ENCODE measurements around the gene MAP3K5.

The MAP3K5 gene

DNA sequence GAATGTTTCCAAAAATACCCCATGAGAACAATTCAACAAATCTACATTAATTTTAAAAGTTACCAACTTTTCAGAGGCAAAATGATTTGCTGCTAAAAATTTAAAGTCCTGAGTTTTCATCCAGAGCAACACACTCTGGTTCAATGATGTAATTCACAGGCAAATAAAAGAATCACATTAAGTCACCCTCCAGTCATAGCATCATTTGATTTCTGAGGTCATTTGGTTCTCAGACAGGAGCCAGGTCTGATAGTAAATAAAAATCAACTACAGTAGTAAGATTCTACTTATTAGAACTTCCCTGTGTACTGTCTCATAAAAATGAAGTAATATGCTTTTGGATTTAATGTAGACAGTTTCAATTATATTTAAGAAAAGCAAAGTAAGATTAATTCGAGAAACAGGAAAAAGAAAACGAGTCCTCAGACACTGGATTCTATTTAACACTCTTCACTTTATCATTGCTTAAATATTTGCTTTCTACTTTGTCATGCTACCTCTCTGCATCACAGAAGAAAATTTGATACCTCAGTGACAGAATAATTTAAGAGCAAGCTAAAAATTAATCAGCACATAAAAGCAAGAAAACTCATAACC is 267.8 kb downstream of the MAP3K5 start:
- no peak for DNase-seq (ENCODE audit: low read depth in 4 of 4, low spot score in 1 of 4)

DNA sequence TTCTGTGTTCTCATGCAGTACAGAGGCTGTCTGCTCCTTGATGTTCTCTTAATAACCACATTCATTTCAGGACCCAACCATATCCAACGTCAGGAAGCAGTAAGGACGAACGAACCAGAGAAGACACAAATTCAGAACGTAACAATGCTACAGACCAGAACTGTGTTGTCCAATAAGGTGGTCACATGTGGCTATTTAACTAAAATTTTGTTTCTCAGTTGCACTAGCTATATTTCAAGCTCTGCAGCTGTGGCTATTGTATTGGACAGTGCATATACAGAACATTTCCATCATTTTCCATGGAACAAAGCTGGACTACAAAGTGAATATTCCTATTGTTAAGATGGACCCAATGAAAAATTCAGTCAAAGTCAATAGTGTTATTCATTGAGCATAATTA is 269.1 kb downstream of the MAP3K5 start:
- no peak for DNase-seq (ENCODE audit: low read depth in 4 of 4, low spot score in 1 of 4)

DNA sequence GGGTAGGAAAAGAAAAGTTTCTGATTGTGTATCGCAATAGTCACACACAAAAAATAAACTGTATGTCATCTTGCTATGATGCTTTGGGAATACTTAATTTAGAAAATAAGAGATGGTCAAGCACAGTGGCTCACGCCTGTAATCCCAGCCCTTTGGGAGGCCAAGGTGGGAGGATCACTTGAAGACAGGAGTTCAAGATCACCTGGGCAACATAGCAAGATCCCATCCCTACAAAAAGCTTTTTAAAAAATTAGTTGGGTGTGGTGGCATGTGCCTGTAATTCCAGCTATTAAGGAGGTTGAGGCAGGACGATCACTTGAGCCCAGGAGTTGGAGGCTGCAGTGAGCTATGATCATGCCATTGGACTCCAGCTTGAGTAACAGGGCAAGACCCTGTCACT is 269.6 kb downstream of the MAP3K5 start:
- DNase-seq (ENCODE audit: low read depth in 4 of 4, low spot score in 1 of 4) = no peak

DNA sequence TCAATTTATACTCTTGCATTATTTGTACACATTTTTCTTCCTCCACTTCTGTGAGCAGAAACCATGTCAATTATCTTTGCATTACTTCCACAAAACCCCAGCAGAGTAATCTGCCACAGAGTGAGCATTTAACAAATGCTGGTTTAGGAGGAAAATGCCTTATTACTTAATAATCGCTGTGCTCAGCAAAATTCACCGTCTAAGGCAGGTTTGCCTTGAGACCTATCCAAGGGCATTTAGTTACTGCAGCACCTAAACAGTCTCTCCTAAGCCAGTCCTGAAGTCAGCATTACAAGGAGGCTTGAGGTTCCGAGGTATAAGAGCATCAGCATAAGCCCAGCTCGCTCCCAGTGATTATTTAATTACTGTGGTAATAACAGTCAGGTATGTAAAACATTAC is 270.4 kb downstream of the MAP3K5 start:
- no peak for DNase-seq (ENCODE audit: low read depth in 4 of 4, low spot score in 1 of 4)

DNA sequence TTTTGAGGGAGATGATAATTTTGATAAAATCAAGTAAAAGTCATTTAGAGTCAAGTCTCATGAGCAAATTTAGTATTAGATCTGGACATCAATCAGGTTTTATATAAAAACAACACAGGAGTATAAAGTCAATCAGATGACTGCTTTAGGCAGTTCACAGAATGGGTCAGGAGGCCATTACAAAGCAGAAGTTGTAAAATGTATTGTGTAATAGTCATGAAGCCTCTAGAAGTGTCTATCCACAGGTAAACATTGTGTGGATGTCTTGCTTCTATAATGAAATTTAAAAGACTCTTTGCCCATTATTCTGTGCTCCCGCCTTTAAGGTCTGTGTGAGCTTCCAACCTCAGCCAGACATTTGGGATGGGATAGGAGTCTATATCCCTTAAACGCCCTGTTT is 270.9 kb downstream of the MAP3K5 start:
- no peak for DNase-seq (ENCODE audit: low read depth in 4 of 4, low spot score in 1 of 4)

DNA sequence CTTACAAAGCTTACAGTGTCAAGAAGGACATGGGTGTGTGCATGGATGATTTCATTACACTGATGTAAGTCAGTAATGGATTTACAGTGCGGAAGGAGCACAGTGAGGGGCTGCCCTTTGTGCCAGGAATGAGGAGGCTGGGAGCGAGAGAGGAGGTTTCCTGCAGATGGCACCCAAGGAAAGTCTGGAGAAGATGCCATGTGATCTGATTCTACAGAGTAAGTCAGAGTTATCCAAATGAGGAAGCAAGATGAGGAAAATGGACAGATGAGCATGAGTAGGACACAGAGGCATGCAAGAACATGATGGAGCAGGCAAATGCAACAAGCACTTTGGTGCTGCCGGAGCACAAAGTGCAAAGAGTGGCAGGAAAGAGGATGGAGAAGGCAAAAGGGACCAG is 271.8 kb downstream of the MAP3K5 start:
- DNase-seq (ENCODE audit: low read depth in 4 of 4, low spot score in 1 of 4) = no peak

DNA sequence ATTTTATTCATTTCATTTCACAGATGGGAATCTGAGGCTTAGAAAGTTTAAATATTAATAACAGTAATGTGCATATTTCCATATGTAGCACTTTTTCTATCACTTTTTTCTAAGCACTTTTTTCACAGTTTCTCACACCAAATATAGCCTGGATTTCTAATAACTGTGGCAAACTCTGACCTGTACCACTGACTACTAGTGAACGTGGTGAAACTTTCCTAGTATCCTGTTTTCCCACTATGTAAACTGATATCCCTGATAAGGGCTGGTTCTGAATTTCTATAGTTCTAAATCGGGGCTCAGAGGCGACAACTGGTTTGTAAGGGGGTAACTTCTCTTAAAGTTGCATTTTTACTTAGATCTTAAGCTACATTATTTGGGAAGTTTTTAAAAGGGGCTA is 274.7 kb downstream of the MAP3K5 start:
- DNase-seq (ENCODE audit: low read depth in 4 of 4, low spot score in 1 of 4) = no peak

DNA sequence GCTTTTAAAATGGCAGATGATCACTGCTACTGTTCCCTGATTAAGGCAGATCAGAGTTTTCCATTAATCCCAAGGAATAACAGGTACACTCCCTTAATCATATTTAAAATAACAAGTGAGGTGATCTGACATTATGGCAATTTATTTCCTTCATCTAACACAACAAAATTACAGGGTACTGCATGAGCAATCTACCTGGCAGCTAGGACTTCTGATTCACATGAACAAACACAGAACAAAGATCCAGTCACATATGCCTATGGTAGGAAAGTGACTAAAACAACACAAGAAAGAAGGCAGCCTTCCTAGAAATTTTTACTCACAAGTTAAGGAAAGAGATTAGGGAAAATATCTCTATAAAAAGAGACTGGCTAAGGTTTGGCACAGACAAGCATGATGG is 275.3 kb downstream of the MAP3K5 start:
- no peak for DNase-seq (ENCODE audit: low read depth in 4 of 4, low spot score in 1 of 4)

DNA sequence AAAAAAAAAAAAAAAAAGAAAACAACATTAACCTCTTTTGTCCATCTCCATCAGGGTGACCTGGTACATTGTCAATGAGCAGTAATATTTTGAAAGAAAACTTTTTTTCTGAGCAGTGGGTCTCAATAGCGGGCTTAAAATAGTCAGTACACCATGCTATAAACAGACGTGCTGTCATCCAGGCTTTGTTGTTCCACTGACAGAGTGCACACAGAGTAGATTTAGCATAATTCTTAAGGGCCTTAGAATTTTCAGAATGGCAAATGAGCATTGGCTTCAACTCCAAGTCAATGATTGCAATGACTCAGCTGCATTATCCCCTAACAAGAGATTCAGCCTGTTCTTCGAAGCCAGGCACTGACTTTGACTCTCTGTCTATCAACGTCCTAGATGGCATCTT is 277.7 kb downstream of the MAP3K5 start:
- no peak for DNase-seq (ENCODE audit: low read depth in 4 of 4, low spot score in 1 of 4)

DNA sequence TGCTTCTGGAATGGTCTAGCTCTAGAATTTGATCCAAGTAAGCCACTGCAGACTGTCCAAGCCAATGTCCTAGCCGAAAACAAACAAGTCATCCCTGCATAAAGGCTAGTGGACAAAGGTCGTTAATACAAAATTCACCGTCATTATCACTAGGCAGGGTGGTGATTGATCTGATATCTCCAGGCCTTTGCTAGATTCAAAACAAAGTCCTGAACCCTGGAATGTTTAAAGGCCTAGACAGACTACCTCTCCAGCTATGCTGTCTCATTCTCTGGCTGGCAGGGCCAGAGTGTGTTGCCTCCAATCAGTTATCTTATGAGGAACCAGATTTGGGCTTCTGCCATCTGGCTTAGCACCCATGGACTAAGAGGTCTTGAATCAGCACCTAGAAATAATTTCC is 280.4 kb downstream of the MAP3K5 start:
- no peak for DNase-seq (ENCODE audit: low read depth in 4 of 4, low spot score in 1 of 4)

DNA sequence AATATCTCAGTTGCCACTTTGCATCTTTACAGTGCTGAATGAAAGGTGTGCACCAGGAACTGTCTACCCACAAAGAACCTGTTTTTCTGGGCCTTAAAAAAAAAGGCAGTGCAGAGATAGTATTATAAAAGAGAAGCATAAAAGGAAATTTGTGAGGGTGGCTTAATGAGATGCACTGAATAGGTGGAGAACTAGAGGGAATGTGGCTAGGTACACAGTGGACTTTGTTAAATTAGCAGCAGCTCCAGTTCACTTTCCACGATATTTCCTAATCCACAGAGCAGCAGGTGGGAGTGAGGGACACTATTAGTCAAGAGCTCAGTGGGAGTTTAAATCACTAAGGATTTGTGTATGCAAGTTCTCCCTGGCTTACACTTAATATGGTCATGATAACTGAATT is 280.9 kb downstream of the MAP3K5 start:
- DNase-seq (ENCODE audit: low read depth in 4 of 4, low spot score in 1 of 4) = no peak

DNA sequence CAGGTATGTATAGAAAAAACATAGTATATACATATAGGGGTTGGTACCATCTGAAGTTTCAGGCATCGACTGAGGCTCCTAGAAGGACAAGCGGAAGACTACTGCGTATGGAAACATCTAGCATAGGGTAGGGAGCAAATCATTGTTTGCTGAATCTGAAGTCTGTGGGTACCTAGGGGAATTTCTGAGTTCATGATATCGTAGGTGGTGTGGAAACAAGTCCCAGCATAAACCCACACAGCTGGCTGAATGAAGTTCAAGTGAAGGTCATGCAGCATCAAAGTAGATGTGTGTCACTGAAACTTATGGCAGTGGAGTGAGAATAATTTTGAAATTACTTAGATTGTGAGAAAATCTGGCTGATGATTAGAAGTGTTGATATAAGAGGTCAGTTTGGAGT is 281.5 kb downstream of the MAP3K5 start:
- DNase-seq (ENCODE audit: low read depth in 4 of 4, low spot score in 1 of 4) = no peak

DNA sequence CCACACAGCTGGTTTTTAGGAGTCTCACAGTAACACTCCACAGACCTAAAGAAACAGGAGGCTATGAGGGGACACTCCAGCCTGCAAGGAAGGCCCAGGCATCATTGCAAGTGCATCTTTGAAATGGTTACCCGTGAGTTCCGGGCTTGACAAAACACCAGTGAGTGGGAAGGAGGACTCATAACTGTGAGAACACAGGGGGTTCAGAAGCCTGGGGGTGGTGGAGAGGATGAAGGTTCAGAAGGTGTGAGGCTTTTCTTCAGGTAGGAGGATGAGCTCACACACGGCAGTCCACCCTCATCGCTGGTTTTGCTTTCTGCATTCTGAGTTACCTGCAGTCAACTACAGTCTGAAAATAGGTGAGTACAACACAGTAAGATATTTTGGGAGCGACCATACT is 282.0 kb downstream of the MAP3K5 start:
- no peak for DNase-seq (ENCODE audit: low read depth in 4 of 4, low spot score in 1 of 4)

DNA sequence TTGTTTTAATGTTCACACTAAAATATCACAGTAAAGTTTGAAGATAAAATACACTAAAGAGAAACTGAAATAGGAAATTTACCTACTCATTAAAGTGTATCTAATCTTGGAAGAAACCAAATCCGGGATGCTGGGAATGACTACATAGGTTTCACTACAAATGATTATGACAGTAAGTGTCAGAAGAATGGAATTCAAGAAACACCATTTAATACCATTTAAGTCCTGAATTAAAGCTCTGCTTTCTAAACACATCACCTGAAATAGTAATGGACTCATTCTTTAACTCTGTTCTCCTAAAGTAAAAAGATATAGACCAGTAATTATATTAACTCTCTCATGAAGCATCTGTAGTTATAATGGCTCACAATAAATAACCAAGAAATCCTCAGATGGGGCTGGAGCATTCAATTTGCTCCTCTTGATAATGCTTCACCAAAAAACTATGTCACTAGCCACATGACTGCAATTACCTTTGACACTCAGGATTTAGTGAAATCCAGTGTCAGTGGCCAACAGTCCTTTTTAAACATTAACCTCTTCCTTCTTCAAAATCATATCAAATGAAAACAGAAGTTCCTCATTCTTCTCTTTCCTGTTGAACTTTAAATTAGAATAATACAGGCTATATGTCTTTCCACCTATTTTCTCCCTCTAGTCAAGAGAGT is 283.4 kb downstream of the MAP3K5 start:
- DNase-seq (ENCODE audit: low read depth in 4 of 4, low spot score in 1 of 4) = no peak

All from stimulated activated CD4-positive, alpha-beta T cell treated with anti-CD3 and anti-CD28 coated beads, Interleukin-1b, Interleukin-23, amount 100 ng/mL, for 24 hours (primary cell).